Activated naive CD4-positive, alpha-beta T cell (primary cell): ENCODE data around the gene ISM2.

Experiments
- DNase-seq, 4 experiments: peaks; one replicate each; lab custom pipeline; 2025; lab: John Stamatoyannopoulos, UW

ISM2 gene

DNA sequence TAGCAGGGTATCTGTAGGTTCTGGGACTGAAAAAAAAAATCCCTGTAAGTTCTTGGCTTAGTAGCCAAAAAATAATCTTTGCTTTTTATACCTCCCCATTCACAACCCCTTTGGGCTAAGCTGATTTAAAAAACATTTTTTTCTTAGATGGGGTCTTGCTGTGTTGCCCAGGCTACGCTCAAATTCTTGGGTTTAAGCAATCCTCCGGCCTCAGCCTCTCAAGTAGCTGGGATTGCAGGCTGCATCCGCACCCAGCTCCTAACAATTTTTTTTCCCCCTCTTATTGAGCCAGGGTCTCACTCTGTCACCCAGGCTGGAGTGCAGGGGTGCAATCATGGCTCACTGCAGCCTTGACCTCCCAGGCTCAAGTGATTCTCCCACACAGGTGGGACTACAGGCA, 9.1 kb upstream of the ISM2 start:
- no peak for DNase-seq

DNA sequence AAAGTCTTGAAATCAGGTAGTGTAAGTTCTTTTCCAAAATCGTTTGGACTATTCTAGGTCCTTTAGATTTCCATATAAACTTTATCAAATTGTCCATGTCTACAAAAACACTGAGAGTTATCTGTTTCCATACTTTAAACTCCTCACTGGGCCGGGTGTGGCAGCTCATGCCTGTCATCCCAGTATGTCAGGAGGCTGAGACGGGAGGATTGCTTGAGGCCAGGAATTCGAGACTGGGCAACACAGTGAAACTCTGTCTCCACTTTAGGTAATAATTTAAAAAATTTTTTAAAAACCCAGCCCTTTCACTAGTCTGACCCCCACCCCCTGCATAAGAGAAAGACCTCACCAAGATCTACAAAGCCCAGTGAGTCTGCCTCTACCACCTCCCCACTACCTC, 6.4 kb upstream of the ISM2 start:
- no peak for DNase-seq

DNA sequence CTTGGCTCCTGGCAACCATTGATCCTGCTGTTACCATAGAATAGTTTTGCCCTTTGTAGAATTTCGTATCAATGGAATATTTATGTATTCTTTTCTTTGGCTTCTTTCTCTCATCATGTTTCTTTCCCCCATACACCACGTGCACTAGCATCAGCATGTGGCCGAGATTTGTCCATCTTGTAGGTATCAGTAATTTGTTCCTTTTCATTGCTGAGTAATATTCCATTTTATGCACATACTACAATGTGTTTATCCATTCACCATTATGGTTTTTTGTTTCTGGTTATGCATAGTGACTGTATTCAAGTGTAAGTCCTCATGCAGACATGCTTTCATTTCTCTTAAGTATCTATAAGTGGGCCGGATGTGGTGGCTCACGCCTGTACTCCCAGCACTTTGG, 4.5 kb upstream of the ISM2 start:
- DNase-seq, result no peak

DNA sequence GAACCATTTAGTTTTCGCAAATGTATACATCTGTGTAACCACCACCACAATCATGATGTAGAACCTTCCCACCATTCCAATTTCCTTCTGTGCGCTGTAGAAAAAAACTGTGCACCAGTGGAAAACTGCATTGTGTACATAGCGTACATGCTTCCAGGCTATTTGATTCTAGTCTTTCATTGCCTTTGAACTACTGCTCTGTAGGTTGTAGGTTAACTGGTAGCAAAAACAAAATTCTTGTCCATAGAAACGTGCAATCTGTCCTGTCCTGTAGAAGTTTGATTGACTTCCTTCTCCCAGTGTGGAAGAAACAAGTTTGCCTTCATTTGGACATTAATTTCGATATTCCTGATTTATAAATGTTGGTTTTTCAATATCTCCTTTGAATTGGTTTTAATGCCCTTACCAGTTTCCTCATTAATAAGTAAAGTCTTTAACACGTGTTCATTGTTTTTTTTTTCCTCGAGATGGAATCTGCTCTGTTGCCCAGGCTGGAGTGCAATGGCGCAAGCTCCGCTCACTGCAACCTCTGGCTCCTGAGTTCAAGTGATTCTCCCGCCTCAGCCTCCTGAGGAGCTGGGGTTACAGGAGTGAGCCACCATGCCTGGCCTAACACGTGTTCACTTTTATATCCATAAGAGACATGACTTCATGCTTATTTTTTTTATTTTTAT, 3.6 kb upstream of the ISM2 start:
- no peak for DNase-seq

DNA sequence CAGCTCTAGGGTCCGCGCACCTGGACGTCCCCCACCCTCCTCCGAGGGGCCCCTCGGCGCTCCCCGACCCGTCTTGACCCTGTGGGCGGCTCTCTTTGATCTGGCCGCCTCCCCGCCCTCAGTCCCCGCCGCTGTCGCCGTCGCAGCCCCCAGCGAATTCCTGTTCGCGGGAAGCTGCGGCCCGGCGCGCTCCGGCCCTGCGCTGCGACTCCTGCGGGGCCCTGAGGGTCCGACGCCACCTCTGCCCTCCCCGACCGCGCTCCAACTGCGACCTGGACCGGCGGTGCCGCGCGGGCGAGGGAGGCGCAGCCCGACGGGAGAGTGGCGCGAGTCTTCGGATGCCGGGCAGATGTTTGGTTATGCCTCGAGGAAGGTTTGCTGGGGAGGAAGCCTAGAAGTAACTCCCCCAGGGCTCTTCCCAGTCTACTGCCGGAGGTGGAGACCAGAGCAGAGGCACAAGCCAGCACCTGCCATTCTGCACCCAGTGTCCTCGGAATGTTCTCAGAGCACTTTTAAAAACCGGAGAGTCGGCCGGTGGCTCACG, 440 bp upstream of the ISM2 start:
- DNase-seq, result no peak

DNA sequence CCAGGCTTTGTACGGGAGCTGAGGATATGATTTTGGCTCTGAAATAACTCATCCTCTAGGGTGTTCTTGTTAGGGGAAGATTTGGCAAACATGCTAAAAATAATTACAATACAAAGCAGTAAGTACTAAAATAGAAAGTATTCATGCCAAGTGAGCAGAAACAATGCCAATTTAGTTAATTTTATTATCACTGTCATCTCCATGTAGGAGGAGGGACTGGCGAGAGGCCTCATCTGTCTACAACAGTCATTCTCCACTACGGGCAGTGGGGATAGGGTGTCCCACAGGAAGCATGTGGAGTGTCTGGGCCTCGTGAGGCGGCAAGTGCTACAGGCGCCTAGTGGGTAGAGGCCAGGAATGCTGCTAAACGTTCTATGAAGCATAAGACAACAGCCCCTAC, 3.3 kb downstream of the ISM2 start:
- no peak for DNase-seq

DNA sequence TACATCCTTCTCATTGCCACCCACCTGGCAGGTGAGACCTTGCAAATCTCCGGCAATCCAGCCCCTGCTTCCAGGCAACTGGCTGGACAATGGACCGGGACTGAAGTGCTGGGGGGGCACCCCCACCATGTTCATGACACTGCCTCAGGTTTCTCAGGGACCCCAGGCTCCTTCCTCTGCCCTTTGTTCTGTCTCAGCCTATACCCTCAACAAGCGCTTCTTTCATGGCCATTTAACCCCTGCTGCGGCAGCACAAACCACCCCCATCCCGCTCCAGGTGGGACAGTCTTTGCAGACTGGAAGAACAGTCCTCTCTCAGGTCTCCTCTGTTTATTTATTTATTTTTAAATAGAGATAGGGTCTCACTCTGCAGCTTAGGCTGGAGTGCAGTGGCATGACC, 7.6 kb downstream of the ISM2 start:
- DNase-seq, result no peak

DNA sequence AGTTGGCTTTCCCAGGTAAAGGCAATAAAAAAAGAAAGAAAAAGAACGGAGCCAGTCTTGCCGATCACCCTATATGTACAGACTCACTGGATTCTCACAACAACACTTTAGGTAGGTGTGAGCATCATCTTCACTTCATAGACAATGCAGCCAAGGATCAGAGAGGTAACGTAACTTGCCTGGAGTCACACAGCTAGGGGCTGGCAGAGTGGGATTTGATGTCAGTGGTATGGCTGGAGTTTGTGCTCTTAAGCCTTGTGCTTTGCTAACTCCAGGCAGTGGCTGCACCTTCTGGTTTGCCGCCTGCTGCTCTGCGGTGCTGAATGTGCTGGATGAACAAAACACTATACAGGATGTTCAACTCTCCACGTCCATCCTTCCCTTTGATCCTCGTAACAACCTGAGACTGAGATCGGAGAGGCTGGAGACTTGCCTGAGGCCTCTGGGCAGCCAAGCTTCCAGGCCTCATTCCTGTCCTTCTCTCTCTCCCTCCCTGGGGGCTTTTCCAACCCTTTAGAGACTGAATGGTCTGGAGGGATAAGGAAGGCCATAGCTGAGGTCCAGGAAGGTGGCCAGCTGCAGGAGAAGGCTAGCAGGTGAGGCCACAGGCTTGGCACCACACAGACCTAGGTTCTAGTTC, 8.1 kb downstream of the ISM2 start:
- DNase-seq, result no peak

DNA sequence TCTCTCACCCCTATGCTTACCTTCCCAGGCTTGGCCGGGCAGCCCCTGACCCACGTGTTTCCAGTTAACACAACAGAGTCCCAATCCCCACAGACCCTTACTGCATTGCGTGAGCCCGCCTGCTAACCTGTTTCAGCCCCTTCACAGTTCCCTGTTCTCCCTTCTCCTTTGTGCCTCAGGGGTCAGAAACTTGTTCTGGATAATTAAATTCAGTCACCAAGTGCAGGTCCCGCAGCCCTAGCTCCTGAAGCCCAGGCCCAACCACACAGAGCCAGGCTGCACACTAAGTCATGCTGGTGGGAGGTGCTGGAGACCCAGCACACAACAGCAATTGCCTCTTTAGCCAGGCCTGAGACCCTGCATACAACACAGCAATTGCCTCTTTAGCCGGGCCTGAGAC, 9.6 kb downstream of the ISM2 start:
- DNase-seq, result no peak

DNA sequence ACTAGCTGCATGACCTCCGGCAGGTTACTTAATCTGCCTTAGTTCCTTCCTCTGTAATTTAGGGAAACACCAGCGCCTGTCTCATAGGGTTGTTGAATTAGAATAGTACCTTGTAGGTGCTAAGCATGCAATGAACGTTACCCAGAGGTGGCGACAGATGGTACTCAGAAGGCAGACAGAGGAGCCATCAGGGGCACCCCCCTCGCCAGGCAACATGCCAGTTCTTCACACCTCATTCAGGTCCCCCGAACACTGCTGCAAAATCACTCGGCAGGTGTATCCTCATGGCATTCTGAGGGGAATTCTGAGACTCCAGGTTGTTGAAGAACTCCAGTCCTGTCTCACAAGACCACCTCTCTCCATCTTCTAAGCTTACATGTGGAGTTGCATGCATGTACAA, 10.1 kb downstream of the ISM2 start:
- DNase-seq, result no peak

DNA sequence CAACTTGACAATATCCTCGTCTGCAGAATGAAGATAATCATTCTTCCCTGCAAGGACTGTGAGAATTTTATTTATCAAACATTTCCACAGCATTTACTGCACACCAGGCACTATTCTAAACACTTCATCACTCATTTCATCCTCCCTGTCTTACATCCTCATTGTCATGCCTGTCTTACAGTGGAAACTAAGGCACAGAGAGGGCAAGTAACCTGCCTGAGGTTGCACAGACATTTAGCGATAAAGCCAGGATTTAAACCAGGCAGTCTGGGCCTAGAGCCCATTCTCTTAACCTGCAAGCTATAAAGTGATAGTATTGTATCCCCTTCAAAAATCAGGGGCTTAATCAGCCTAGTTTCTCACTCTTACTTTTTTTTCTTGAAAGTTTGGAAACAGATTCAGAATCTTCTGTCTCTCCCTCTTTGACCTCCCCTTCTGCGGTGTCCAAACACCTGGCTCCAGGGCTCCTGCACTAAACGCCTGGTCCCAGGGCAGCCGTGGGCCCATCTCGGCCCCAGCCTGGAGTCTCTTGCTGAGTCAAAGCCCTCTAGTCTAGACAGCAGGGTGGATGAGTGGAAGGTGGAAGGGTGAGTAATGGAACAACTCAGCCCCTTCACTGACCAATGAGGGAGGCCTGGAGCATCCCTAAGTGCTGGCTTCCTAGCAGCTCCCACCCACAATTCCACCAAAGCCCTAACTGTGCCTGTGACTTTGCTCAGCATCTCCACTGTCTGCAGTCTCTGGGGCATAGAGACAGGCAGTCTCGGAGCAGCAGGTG, 12.5 kb downstream of the ISM2 start:
- no peak for DNase-seq

DNA sequence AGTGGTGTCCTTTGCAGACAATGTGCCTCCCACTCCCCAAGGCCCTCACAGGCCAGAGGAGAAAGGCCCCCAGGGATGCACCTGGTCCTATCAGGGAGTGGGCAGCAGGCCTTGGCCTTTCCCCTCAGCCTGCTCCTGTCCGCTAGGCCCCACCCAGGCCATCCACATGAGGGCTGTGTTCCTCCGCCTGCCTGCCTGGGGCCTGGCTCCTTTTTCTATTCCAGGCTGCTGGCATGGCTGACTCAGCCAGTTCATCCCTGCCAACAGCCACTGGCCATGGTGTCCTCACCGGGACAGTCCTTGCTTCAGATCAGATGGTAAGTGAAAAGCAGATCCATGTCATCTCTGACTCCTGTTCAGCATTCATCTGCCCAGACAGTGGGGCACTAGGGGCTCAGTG, 13.4 kb downstream of the ISM2 start:
- DNase-seq, result no peak

DNA sequence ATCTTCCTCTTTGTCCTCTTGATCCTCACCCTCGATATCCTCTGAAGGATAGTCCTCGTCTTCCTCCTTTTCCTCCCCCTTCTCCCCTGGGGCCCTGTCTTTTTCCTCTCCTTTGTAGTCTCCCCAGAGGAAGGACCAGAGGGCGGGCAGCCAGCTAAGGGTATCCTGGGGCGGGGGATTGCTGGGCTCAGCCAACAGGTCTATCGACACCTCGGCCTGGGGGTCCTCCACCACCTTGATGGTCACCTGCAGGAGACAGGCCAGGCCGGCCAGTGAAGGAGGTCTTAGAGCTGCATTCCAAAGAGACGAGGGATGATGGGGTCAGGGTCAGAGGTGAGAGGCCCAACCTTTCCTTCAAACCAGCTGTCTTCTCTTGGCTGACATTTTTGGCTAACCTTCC, 16.2 kb downstream of the ISM2 start:
- no peak for DNase-seq

DNA sequence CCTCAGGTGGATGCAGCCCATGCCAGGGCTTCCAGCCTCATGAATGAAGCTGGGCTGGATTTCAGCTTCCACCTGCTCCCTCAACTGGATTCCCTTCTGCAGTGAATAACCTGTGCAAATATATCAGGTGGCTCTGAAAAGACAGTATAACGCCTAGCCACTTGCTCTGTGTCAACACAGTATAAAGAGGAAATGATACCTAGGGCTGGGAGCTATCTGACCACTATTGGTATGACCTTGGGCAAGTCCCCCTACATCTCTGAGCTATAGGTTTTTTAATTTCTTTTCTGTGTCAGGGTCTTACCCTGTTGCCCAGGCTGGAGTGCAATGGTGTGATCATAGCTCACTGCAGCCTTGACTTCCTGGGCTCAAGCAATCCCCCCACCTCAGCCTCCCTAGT, 19.8 kb downstream of the ISM2 start:
- no peak for DNase-seq

DNA sequence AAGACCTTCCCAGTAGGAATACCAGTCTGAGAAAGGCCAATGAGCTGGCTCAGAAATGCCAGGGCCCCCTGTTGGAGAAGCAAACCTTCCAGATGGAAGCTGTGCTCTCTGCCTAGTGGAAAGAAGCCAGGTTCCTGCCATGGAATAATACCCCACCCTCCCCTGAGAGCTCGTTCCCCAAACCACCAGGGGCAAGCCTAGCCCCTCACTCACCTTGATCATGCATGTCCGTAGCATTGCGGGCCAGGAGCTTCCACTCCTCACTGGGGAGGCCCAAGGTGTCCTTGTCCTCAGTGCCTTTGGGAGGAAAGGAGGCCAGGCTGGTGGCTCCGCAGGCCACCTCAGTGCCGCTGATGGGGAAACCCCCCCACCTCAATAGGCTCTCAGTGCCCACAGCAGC, 20.6 kb downstream of the ISM2 start:
- DNase-seq, result no peak

DNA sequence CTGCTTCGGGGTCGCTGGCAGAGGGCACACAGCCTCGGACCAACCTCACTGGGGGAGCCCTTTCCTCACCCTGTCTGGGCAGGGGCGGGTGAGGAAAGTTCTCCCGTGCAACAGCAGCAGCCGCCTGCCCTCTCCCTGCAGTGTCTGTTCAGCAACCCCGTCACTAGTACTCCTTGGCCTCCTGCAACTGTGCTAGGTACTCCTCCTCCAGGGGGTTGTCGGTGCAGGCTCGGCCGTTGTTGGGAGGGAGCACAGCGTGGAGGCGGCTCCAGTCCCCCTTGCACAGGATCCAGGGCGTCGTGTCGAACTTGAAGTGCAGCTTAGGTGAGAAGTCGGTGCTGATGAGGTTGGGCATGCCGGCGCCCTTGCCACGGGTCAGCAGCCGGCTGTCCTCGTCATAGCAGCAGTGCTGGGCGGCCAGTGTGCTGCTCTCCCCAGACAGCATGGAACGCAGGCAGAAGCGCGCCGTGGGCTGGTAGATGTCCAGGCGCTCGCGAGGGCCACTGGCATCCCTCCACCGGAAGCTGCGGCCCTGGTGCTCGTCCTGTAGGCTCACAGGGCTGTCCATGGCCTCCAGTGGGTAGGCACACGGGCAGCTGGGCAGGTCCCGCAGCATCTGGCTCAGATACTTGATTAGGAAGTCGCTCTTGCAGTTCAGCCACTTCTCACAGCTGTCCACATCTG, 23.0 kb downstream of the ISM2 start:
- no peak for DNase-seq

DNA sequence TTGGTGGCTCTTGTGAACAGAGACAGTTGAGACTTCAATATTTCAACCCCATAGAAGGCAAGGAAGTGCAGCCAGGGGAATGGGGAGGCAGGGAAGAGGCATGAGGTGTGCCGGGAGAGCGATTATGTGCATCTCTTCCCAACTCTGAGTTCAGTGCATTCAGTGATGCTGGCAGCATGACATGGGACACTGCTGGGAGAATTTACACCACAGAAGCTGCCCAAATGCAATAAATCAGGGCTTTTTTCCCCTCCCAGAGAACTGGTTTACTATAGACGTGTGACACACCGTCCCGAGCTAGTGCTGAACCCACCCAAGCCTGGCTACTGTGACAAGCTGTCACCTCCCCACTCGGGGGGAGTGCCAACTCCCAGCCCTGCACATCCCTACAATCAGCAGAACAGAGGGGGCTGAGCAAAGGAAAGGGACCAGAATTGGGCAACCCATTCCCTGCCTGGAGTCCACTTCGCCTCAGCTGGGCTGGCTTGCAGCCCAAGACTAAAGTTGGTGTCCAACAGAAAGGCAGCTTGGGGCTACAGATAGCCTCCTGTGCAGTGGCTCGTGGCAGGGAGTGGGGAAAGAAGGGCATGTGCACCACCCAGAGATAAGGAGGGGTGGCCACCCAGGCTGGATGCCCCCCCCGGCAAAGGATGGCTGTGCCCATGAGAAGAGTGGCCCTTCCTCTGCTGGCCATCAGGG, 24.0 kb downstream of the ISM2 start:
- no peak for DNase-seq

DNA sequence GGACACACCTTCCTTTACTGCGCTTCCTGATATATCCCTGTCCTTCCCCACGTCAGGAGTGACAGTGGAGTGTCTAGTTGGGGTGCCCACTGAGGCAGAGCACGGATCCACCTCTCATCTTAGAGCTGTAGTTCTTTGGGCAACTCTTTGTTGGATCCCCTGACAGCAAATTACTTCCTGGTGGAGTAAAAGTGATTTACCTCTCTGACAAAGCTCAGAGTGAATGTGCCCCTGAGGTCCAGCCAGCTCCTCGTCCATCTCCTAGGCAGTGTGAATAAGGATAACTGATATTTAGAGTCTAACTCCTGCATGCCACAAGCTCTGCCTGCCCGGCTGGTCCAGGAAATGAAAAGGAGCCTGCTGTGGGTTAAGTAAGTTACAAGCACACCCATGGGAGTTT, 24.7 kb downstream of the ISM2 start:
- no peak for DNase-seq

DNA sequence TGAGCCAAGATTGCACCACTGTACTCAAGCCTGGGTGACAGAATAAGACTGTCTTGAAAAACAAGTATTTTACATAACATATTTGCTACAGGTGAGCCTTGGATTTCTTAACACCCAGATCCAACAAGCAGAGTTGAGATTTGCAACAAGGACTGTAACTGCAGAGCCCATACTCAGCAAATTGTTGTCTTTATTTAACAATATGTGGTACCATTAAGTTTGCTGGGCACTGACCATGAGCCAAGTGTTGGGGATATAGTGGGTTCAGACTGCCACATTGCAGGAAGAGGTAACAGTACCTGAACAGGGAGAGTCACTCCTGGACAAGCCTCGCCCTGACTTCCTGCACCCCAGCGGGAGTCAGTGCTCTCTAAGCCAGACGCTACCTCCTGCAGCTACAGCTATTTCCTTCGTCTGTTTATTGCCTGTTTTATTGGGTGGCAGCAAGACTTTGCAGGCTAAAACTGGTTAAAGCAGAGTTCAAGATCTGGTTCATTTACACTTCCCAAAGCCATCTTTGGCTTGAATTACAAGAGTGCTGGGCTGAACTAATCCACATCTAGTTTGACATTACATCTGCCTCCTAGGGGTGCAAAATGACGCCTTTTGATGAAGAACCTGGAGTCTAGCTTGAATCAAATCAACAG, 28.3 kb downstream of the ISM2 start:
- no peak for DNase-seq

DNA sequence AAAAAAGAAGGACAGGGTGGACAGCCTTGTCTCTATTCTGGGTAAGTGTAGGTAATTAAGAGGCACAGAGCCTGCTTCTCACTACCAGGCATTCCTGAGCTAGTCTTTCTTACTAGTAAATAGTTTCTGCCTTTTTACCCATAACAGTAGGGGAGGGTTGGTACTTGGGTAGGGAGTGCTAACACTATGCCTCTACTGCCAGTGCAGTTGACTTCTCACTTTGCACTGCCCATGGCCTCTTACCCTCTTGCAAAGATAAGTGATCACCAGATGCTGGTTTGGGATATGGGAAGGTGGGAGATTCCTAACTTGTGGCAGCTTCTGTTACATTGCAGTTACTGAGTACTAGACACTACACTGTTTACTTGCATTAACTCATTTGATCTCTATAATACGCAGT, 29.1 kb downstream of the ISM2 start:
- DNase-seq, result no peak

DNA sequence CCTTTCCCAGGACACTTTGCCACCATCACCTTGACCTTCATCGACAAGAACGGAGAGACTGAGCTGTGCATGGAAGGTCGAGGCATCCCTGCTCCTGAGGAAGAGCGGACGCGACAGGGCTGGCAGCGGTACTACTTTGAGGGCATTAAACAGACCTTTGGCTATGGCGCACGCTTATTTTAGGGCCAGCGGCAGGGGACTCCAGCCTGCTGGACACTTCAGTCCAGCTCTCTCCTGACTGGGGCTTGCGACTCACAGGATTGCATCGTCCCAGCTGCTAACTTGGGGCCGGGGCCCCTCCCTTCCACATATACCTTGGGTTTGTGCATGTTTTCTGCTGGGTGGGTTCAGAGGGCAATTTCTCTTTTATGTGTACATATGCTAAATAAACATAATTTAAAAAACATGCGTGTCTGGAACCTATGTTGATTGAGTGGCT, 29.5 kb downstream of the ISM2 start:
- no peak for DNase-seq
